Gastrocnemius medialis (tissue), 4 donors: ENCODE data around the gene KRT85. TPM values are rescaled to one million over a fixed set of nuclear protein-coding genes. Genes with fewer than 3 reads are reported as not detected.

Experiments used
- ATAC-seq, 2 donors: fragments of 150-250 bp; one replicate each; pipeline ENCODE4 v1.9.1; 2016
- DNase-seq, 2 donors: peaks; one replicate each; pipeline ENCODE4 v3.0.0-alpha.2; 2019
- H3K27ac ChIP-seq, 4 donors: fragments of 200-600 bp; sonication (generic); 1 replicate in 1 of 4; 2 replicates in 3 of 4; pipeline ENCODE4 v1.5.1; 2016 to 2018; ENCODE audit warnings: mild to moderate bottlenecking in 2 of 4, moderate library complexity in 1 of 4
- H3K27me3 ChIP-seq, 3 donors: fragments of 200-600 bp; sonication (generic) in 2 of 3; 1 replicate in 1 of 3; 2 replicates in 2 of 3; pipeline versions ENCODE4 v1.5.1 to v1.6.0; 2016 to 2019; ENCODE audit warnings: mild to moderate bottlenecking in 1 of 3, moderate library complexity in 1 of 3
- H3K36me3 ChIP-seq, 2 donors: fragments of 200-600 bp; sonication (generic) in 1 of 2; one replicate each; pipeline ENCODE4 v1.5.1; 2017 to 2018
- H3K4me1 ChIP-seq, 2 donors: fragments of 200-600 bp; sonication (generic) in 1 of 2; one replicate each; pipeline ENCODE4 v1.5.1; 2016 to 2017; ENCODE audit warnings: mild to moderate bottlenecking in 2 of 2
- H3K4me3 ChIP-seq, 4 donors: fragments of 200-600 bp; sonication (generic) in 3 of 4; 1 replicate in 1 of 4; 2 replicates in 3 of 4; pipeline ENCODE4 v1.5.1; 2016 to 2019; ENCODE audit warnings: mild to moderate bottlenecking in 2 of 4
- H3K9me3 ChIP-seq, 3 donors: fragments of 200-600 bp; sonication (generic) in 2 of 3; 1 replicate in 1 of 3; 2 replicates in 2 of 3; pipeline ENCODE4 v1.5.1; 2016 to 2019
- CTCF ChIP-seq, 5 experiments: fragments of 450-650 bp in 3 of 5; fragments of 200-600 bp in 2 of 5; sonication (generic) in 2 of 5; IDR thresholded peaks in 4 of 5; conservative IDR thresholded peaks in 1 of 5; 1 replicate in 4 of 5; 2 replicates in 1 of 5; pipeline ENCODE4 v1.5.1; 2016 to 2019; ENCODE audit warnings: antibody characterized with exemption in 5 of 5, mild to moderate bottlenecking in 3 of 5, moderate library complexity in 3 of 5
- POLR2A ChIP-seq, 2 donors: fragments of 450-650 bp; IDR thresholded peaks; one replicate each; pipeline ENCODE4 v1.6.1; 2017; ENCODE audit warnings: antibody characterized with exemption in 2 of 2, mild to moderate bottlenecking in 2 of 2, moderate library complexity in 2 of 2
- in situ Hi-C, 4 donors: fragments of 200-750 bp; cut with MboI; loops; one replicate each; pipeline versions ENCODE4 v1.15.0 to v1.8.0; 2017; ENCODE audit warnings: low sequenced_read_pairs in 4 of 4
- intact Hi-C: fragments of 100-400 bp; cut with DNase I; formaldehyde crosslinking; loops from one replicate; pipeline ENCODE4 v1.15.1; 2023; ENCODE audit warnings: low total_unique reads
- total RNA-seq, 4 donors: library from RNA; depleted of rRNA; stranded (reverse); fragments of >200 nt; gene quantifications; one replicate each; pipeline versions ENCODE4 v1.1.0 to v1.2.3, GENCODE V29; 2016

The KRT85 gene
- total RNA-seq, 4 donors from 2014 or later = not detected

GRCh38 chr12:52331833-52332232 is 35.4 kb downstream of the KRT85 start:
- peaks cover 0 to 3% (median under 1%) of the 10 kb centered on the region in 3 donors for H3K9me3 ChIP-seq
- intact Hi-C loops (no loop called here), in situ Hi-C loops (no loop called here)
- no peak for TF ChIP-seq CTCF (IDR thresholded peaks at IDR 0.05 in 4 of 5, conservative IDR thresholded peaks at IDR 0.05 in 1 of 5)
- TF ChIP-seq POLR2A (IDR thresholded peaks at IDR 0.05) = no peak
- H3K27me3 ChIP-seq = peaks cover 0 to 4% (median under 1%) of the 10 kb centered on the region in 3 donors
- H3K4me1 ChIP-seq = no peaks in the 10 kb centered on the region
- no peak overlapping the region for H3K4me3 ChIP-seq
- no peak overlapping the region for H3K27ac ChIP-seq
- DNase-seq (no peak), ATAC-seq (no peak)
- H3K36me3 ChIP-seq = no peaks in the 10 kb centered on the region

- Histone ChIP-seq H3K4me1 (no peaks in the 10 kb centered on the region), H3K27me3 (peaks cover 0 to 4% (median 0%) of the 10 kb centered on the region in 3 donors), H3K36me3 (no peaks in the 10 kb centered on the region), H3K27ac (no peak overlapping the region), H3K4me3 (no peak overlapping the region), H3K9me3 (peaks cover 0 to 3% (median 0%) of the 10 kb centered on the region in 3 donors)
- ATAC-seq (no peak), DNase-seq (no peak)
- in situ Hi-C loops (no loop called here), intact Hi-C loops (no loop called here)
- TF ChIP-seq CTCF (IDR thresholded peaks at IDR 0.05 in 4 of 5, conservative IDR thresholded peaks at IDR 0.05 in 1 of 5) (no peak), POLR2A (IDR thresholded peaks at IDR 0.05) (no peak)
Observed at GRCh38 chr12:52331039-52331438, 36.2 kb downstream of the KRT85 start.

- no peaks in the 10 kb centered on the region for H3K36me3 ChIP-seq
- DNase-seq (peak in 1 of 2 donors; percentile 4), ATAC-seq (no peak)
- intact Hi-C loops = loop anchor here (1.0 to 5.0 kb wide), 5 partner anchors 19 to 176 kb away; no protein-coding TSS in a partner anchor
- H3K27me3 ChIP-seq = peaks cover 0 to 2% (median 0%) of the 10 kb centered on the region in 3 donors
- H3K9me3 ChIP-seq = no peaks in the 10 kb centered on the region
- in situ Hi-C loops = loop anchor here (5.0 kb wide), 1 partner anchor 171 kb away; no protein-coding TSS in a partner anchor
- H3K4me1 ChIP-seq = no peaks in the 10 kb centered on the region
- TF ChIP-seq POLR2A (IDR thresholded peaks at IDR 0.05) = no peak
- TF ChIP-seq CTCF (IDR thresholded peaks at IDR 0.05 in 4 of 5, conservative IDR thresholded peaks at IDR 0.05 in 1 of 5) = peak in 1 of 5 experiments; percentile 2
- H3K27ac ChIP-seq = no peak overlapping the region
- H3K4me3 ChIP-seq = no peak overlapping the region
Observed at GRCh38 chr12:52327830-52328500, 39.3 kb downstream of the KRT85 start.

- Histone ChIP-seq H3K4me1 (no peaks in the 10 kb centered on the region), H3K36me3 (no peaks in the 10 kb centered on the region), H3K9me3 (no peaks in the 10 kb centered on the region), H3K27ac (no peak overlapping the region), H3K27me3 (peaks cover 0 to 2% (median 2%) of the 10 kb centered on the region in 3 donors), H3K4me3 (no peak overlapping the region)
- DNase-seq = peak; percentile 68 to 82
- in situ Hi-C loops (loop anchor here (5.0 kb wide), 1 partner anchor 170 kb away; no protein-coding TSS in a partner anchor), intact Hi-C loops (loop anchor here (1.0 to 5.0 kb wide), 5 partner anchors 18 to 175 kb away; no protein-coding TSS in a partner anchor)
- TF ChIP-seq POLR2A (IDR thresholded peaks at IDR 0.05) = no peak
- peak; percentile 64 to 81 (median 66) for TF ChIP-seq CTCF (IDR thresholded peaks at IDR 0.05 in 4 of 5, conservative IDR thresholded peaks at IDR 0.05 in 1 of 5)
- peak; percentile 98 to 99 for ATAC-seq
Observed at GRCh38 chr12:52327052-52327829, 40.0 kb downstream of the KRT85 start.
